NCI-H2227 treated with DMSO at 0.1 percent for 48 hours (cell line): Measurements from ENCODE around the gene LINGO4.
A peak's percentile ranks its signal among the peaks of the same experiment; 100 is the strongest.

Experiments used
- DNase-seq: peaks from one replicate; lab custom pipeline; 2025; lab: John Stamatoyannopoulos, UW

The LINGO4 gene

DNA sequence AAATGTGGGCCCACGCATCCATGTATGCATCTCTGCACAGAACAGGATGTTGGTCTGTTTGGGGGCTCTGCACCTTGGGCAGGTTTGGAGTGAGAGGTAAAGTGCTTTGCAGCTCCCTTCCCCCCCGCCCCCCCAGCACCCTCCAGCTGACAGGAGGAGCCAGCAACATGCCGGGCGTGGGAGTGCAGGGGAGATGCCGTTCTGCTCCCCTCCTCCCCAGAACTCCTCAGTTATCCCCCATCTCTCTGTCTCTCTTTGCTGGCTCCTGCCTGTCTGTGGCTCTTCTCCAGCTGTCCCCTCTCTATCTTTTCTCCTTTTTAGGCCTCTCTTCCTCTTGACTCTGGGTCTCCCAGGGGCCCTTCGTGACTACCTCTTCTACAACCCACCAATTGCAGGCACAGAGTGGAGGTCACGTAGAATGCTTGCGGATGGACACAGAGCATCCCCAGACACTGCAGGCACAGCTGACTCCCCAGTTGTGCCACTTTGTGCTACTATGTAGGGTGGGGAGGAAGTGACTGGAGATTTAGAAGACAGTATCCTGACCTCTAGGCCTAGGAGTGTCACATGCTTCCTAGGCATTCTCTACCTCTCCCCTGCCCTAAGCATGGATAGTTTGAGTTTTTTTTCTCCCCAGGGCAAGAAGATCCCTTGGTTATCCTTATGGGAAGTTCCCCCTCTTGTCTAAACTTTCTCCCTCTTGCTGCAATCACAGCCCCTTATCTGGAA lies 28.1 kb upstream of the LINGO4 start:
- no peak for DNase-seq

DNA sequence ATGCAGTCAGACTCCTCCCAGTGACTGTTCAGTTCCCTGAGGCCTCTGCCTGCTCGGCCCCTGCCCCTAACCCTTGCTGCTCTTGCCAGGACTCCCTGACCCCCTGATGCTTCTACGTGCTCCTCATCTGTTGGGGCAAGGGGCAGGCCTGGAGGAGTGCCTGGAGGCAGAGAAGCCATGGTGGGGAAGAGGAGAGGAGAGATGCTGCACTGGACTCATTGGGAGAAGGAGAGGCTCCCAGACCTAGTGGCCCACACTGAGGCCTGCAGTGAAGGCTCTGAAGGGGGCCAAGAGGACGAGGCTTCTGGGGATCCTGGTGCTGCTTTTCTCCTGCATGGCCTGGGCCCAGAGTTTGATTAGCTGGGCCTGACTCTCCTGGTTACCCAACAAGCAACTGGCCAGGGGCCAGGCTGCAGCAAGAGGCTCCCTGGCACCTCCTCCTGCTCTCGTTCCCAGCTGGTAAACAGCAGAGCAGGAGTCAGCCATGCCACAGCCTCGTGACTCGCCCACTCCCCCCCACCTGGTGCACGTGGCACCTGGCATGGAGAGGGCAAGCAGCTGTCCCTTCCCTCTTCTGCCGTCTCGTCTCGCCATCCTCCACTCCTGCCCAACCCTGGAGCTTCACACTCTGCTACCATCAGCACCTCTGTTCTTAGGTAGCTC lies 27.2 kb upstream of the LINGO4 start:
- no peak for DNase-seq

DNA sequence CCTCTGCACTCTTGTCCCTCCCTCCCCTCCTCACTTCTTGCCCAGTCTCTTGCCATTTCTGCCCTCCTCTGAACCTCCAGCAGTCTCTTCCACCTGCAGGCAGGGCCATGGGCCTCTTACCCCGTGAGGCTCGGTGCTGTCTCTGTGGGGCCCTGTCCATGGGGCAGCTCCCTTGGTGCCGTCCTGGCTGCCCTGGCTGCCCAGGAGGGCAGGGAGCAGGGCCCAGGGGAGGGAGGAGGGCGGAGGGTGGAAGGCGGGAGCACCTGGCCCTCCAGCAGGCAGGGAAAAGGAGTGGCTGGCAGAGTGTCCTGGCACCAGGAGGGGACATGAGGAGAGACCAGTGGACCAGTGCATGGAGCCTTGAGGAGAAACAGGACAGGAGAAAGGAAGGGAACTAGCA lies 26.4 kb upstream of the LINGO4 start, which contains the start of gene RORC:
Gene RORC, minus strand, starts transcription at position 198 of the 400 bp plus-strand sequence. Its CDS starts 38 bp downstream, at position 160.
- DNase-seq = no peak

DNA sequence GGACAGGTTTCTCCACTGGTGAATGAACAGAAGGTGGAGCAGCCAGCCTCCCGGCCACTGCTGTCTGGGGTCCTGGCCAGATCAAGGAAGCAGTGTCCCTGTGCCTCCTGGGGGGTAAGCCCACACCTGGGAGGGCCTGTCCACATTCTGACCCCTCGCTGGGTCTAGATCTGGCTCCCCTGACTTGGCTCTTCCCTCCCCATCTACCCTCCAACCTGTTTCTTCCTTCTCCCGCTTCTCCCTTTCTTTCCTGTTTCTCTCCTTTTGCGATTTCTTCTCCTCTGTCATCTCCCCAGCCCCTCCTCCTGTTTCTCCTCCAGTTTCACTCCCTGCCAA lies 26.0 kb upstream of the LINGO4 start:
- DNase-seq = no peak

DNA sequence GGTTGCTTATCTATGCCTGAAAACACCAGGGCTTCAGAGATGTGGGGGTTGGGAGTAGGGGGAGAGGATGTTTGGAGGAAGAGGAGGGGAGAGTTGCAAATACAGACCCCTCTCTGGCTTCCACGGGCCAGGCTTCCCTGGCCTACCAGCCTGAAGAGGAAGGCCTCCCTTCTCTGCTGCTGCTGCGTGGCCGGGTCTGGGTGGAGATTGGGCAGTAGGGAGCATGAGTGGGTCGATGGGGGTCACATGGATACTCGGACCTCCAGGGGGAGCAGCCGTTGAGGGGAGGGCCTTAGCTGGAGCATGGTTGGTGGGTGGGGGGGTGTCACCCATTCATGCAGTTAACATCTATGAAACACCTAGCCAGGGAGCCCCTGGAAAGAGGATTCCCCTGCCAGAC lies 24.8 kb upstream of the LINGO4 start:
- no peak for DNase-seq

DNA sequence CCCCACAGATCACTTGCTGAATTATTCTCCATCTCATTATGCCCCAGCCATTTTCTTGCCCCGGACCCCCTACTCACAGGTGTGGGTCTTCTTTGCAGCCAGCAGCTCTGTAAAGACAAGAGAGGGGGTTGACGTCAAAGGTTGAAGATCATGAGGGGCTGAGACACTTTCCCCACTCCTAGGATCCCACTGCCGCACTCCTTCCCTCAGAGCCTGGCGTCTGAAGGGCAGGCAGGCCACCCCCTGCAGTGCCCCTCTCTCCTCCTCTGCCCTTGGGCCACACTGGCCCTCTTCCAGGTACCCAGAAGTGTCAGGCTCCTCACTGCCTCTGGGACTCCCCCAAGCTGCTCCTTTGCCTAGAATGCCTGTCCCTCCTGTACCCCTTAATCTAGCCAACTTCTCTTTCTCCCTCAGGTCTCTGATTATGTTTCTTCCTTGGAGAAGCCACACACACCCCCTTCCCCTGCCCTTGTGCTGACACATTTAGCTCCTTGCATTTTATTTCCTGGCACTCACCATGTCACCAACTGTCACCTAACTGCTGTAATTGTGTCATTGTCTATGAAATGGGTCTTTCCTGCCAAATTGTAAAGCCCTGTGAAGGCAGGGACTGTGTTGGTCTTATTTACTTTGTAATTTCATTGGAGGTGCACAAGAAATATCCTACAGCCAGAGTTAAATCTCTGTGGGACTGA lies 24.3 kb upstream of the LINGO4 start:
- DNase-seq = no peak

DNA sequence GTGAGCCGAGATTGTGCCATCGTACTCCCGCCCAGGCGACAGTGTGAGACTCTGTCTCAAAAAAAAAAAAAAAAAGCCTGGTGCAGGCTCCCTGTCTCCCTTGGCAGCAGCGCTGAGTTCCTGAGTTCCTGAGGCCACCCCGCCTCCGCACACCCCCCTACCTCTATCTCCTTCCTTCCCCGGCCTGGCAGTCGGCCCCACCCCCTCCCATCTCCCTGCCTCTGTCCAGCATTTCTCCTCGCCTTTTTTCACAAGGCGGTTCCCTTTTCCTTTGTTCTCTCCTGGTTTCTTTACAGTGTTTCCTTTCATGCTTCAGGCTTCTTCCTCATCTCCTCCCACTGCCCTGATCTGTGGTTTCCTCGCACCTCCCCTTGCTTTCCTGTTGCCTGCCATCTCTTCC lies 23.7 kb upstream of the LINGO4 start:
- peak; percentile 38 for DNase-seq

DNA sequence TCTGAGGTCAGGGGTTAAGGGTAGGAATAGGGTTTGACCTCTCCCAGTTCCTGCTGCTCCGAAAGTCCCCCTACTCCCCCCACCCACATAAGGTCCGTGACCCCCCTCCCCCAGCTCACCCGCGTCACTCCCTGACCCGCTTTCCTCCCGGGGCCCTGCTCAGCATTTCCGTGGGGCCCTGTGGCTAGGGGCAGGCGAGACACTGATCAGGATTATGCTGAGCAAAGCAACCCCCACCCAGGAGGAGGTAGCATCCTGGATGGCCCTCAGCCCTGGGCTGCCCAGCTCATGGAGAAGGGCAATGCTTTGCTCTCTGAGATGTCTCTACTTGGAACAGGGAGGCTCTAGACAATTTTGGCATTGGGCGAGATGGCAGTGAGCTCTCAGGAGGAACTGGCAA lies 22.6 kb upstream of the LINGO4 start:
- DNase-seq = no peak

DNA sequence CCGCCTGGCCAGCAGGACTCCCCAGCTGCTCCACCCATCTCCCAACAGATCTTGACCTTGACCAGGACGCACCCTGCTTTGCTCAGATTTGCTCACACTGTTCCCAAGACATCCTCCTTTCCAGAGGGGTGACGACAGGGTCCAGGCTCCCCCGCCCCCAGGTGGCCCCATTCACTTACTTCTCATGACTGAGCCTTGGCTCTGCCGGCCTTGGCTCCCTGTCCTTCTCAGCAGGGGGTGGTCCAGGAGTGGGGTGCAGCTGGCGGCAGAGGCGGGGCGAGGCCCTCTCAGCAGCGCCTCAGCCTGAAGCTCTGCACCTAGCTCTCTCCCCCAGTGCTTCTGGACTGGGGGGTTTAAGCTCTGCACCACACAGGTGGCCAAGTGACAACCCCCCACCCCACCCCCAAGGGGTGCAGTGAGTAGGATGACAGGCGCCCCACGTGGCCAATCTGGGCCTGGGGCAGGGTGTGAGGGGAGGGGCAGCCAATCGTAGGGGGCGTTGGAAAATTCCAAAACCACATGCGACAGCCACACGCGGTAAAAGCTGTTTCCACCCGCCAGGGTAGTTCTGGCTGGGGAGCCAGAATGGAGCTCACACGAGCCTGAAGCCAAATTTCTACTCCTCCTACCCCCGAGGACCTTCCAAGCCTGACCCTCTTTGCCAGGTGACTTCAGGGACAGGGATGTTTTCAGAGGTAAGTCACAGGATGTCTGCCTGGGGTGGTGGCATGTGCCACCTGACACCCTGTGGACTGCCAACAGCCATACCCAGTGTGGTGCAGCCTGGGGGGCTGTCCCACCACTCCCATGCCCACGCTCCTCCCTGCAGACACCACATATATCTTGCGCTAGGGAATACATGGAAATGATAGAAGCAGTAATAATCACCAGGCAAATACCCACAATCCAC lies 20.8 kb upstream of the LINGO4 start:
- no peak for DNase-seq

DNA sequence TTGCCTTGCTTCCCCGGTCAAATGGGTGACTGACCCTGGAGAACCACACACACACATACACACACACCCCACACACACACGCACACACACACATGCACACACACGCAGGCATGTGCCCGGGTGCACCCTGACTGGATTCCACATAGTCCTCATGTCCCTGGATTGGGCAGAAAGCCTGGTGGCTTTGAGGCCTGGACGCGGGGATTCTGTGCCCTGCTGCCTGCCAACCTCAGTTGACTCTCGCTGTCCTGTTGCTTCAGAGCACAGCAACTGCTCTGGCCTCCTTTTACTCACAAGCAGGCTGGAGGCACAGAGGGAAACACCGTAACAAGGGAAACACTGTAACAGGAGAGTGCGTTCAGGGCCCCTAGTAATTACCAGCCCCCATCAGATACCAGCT lies 20.0 kb upstream of the LINGO4 start:
- no peak for DNase-seq

DNA sequence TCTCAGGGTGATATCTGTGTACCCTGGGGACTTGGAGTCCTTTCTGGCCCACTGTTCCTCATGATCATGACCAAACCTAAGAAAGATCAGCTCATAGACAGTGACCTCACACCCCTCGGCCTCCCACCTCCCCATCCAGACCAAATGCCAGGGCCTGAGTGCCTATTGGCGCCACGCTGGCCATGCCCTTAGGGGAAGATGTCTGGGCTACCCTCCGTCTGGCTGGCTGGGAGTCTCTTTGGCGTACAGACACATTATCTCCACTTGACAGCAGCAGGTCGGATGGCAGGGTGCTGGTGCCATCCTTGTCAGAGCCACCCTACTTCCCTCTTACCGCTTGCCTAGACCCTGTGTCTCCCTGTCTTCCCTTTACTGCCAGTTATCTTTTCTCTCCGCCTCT lies 18.0 kb upstream of the LINGO4 start:
- no peak for DNase-seq

DNA sequence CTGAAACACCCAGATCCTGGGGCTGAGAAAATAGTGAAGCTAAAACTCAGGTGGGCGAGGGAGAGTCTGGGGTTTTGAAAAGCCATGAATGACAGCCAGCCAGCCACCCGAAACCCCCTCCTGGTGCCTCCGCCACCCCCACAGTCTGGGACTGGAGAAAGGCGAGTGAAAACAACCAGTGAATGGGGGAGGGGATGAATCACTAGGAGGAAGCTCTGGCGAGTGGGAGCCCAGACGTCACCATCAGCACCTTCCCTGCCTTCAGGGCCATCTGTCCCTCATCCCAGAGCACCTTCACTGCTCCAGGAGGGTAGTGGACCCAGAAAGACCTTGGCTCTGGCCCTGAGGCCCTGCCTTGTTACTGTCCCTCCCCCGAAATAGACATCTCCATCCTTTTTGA lies 17.2 kb upstream of the LINGO4 start:
- DNase-seq = no peak

DNA sequence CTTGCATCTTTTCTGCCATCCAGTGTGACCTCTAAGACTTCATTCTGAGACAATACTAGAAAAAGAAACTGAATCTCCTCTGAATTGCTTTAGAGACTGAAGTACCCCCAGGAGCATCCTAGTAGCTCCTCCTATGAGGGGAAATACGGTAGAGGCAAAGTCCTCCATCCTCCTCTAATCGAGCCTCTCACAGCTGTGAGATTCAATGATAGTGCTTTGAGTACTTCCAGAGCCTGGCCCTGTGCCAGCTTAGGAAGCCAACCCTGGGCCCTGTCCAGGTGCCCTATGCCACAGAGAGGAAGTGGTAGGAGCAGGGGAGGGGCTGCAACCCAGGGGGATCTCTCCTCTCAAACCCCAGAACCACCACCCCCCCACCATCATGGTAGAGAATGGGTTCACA lies 15.7 kb upstream of the LINGO4 start:
- DNase-seq = no peak

DNA sequence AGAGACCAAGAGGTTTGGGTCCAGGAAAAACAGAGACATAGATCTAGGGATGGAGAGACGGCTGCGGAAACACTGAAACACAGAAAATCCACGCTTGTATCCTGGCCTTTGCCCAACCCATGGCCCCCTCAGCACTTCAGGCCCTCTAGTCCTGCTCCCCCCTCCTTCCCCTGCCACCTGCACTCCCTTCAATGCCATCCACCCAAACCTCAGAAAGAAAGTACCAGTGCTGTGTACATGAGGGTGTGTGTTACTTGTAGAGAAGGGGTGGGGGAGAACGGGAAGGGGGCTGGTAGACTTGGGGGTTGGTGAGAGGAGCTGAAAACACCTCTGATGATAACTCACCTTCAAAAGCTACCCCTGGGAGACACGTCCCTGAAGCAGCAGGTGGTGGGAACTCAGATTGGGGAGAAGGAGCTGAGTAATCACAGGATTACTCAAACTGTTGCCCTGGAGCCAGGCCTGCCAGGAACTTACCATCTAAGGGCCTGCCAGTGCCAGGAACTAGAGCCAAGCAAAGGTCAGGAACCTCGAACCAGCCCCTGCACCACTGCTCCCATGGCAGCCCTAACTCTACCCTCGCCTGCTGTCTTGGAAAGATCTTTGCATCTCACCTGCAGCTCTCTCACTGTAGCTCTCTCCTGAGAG lies 14.9 kb upstream of the LINGO4 start:
- DNase-seq = no peak

DNA sequence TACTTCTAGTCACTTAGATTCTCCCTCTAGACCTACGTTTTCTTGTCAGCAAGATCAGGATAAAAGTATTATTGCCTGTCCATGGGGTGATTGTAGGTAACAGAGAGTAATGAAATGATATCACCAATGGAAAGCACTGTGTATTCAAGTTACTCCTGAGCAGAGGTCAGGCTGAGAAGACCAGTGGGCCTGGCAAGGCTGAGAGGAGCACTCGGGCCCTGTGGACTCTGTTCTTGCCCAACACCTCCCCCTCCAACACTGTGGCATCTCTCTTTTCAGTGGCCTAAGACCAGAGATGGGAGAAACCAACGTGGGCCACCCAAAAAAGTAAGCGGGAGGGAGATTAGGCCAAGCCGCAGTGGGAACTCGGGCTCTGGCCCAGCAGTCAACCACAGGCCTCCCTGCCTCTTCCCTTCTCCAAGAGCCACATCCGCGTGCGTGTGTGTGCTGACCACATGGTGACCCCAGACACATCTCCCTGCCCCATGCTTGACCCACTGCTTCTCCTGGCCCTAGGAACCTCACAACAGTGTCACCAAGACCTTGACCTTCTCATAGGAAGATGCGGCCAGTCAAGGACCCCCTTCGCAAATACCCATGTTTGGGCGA lies 14.1 kb upstream of the LINGO4 start:
- no peak for DNase-seq

DNA sequence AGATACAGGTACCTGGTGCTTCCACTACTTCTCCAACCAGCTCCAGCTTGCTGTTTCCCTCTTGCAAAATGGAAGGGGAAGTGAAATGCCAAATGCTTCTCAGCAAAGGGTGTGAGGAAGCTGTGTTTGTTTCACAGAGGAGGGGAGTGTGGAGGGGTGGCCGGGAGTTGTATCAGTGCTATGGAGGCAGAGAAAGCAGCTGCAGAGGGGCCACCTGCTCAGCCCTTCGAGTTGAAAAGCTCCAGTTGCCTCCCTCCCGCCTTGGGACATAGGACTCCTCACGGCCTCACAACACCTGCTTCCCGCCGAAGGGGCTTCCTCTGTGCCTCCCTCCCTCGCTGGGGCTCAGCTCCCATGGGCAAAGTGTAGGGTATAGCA lies 12.1 kb upstream of the LINGO4 start:
- DNase-seq = no peak

DNA sequence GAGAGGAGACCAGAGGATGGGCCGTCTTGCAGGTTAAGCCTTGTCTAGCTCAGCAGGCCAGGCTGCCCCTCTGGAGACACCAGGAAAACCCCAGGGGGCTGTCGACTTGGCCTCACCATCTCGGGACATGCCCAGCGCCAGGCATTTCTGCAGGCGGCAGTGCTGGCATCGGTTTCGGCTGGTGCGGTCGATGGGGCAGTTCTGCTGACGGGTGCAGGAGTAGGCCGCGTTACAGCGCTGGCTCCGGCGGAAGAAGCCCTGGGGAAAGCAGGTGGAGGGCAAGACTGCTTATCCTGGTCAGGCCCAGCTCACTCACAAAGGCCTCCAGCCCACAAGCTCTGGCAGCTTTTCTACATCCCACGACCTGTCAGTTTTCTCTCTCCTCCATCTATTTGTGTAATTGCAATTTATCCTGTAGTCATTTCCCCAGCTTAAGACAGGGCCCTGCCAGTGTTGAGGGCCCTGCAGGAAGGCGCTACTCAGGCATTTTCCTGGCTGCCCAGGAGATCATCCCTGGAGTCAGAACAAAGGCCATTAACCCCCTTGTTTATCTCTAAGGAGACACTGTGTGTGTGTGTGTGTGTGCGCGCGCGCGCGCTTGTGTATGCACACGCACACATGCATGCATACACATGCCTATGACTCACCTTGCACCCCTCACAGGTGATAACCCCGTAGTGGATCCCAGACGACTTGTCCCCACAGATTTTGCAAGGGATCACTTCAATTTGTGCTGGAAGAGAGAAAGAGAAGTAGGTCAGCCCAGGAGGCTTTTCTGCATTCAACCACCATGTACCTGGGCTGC lies 11.5 kb upstream of the LINGO4 start:
- DNase-seq = no peak

DNA sequence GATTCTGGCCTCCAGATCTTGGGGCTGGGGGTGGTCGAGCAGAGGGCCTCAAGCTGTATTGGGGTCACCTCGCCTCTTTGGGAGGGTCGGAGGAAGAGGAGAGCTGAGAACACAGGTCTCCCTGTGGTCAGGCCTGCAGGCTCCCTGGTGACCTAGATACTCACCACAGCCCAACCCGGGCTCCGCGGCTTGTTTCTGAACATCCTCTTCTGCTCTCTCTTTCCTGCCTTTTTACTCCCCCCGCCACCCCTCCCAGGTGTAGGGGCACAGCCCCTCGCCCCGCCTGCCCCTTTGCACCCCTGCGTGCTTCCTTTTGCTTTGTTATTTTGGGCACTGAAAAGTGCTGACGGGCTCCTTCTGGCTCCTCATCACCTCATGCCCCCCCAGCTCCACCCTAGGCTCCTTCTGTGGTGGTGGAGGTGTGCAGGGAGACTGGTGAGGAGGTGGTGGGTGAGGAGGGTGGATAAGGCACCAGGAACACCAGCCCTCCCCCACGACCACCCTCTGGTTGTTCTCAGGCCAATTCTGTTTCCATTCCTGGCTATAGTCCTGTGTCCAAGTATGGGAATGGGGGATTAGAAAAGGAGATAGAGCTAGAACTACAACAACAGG lies 10.6 kb upstream of the LINGO4 start:
- no peak for DNase-seq

DNA sequence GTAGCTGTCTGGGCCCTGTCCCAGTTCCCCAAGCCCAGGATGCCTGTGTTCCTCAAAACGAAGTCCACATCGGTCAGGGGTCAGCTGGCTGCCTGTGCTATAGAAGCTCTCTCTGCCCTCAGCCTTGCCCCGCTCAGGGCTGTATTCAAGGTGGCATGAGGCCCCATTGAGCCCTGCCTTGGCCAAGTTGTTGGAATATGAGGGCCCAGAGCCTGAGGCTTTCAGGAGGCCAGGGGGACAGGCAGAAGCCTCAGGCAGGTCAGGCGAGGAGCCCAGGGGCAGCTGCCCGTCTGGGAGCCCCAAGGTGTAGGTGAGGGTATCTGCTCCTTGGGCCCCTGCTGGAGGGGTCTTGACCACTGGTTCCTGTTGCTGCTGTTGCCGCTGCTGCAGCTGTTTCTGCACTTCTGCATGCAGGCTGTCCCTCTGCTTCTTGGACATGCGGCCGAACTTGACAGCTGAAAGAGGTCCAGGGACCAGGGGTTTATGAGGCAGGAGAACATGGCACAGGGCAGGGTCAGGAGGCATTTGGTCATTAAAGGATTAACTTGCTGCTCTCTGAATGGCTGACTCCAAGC lies 9.8 kb upstream of the LINGO4 start:
- DNase-seq = no peak

DNA sequence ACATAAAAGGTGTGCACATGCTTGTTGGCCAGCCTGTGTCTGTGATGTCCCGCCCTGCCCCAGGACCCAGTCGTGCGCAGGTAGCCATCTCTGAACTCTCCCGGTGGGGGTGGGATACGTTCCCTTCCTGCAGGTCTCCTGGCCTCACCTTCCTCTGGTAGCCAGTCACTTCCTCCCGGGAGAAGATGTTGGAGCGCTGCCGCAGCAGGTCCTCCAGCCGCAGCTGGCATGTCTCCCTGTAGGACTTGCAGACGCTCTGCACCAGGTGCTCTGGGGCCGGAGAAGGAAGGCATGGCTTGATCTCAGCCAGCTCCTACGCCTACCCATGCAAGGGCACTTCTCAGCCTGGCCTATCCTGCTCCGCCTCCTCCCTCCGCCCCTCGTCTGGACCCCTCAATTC lies 9.2 kb upstream of the LINGO4 start:
- DNase-seq = no peak
